AG09319 (cell line): ENCODE measurements around the gene FAM163A.
A peak's percentile ranks its signal among the peaks of the same experiment; 100 is the strongest.
"Not testable (repeated sequence)": the region's sequence is repeated elsewhere in the genome, so short reads cannot be mapped to it uniquely, and the experiment has no call there.

ENCODE experiments used
- DNase-seq: peaks from one replicate; pipeline ENCODE4 v3.0.0-alpha.2; 2010; ENCODE audit warnings: low read depth; ENCODE audit errors: extremely low read depth
- TF ChIP-seq, protein P1 (sequence below): IDR thresholded peaks from 2 replicates; pipeline ENCODE4 v1.5.1; 2011; ENCODE audit warnings: low read depth, mild to moderate bottlenecking, inconsistent platforms, low read length, moderate library complexity

FAM163A gene

DNA sequence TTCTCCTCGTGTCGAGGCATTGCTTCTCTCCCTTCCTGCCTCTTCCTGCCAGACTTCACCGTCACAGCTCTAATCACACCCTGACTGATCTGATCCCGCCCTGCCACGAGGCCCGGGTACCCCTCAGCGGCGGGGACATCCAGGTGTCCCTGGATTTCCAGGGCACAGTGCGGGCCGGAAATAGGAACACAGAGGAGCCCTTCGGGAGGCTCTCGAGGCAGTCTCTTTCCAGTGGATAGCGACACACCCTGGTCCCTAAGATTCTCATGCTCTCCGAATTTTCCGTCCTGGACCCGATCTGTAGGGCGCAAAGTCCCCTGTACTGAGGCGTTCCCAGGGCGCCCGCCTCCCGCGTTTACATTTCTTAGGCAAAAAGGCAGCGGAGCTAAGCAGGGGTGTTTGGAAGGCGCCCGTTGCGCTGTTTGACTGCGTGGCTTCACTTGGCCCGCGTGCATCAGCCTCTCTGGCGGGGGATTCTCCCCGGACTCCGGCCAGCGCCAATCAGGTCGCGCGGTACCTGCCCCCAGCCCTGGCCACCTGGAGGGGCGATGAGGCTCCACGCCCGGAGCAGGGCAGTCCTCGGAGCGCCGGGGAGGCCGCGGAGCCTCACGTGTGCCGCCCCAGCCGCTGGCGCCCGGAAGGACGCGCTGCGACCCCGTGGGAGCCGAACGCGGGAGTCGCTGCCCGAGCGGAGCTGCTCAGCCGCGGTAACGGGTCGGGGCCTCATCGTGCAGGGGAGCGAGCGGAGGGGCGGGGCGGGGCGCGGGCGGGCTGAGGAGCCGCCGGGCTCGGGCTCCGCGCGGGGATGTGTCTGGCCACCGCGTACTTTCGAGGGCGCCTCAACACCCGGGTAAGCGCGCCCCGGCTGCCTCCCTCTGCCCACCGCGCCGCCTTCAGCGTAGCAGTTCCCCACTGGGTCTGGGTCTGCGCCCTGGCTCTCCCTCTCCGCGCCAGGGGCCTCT lies at the start of gene FAM163A:
FAM163A (plus strand) TSS at position 575 of the 962 bp plus-strand sequence. CDS start 69,807 bp downstream, outside the sequence.
- TF ChIP-seq, protein P1, sequence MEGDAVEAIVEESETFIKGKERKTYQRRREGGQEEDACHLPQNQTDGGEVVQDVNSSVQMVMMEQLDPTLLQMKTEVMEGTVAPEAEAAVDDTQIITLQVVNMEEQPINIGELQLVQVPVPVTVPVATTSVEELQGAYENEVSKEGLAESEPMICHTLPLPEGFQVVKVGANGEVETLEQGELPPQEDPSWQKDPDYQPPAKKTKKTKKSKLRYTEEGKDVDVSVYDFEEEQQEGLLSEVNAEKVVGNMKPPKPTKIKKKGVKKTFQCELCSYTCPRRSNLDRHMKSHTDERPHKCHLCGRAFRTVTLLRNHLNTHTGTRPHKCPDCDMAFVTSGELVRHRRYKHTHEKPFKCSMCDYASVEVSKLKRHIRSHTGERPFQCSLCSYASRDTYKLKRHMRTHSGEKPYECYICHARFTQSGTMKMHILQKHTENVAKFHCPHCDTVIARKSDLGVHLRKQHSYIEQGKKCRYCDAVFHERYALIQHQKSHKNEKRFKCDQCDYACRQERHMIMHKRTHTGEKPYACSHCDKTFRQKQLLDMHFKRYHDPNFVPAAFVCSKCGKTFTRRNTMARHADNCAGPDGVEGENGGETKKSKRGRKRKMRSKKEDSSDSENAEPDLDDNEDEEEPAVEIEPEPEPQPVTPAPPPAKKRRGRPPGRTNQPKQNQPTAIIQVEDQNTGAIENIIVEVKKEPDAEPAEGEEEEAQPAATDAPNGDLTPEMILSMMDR, result no peak

DNA sequence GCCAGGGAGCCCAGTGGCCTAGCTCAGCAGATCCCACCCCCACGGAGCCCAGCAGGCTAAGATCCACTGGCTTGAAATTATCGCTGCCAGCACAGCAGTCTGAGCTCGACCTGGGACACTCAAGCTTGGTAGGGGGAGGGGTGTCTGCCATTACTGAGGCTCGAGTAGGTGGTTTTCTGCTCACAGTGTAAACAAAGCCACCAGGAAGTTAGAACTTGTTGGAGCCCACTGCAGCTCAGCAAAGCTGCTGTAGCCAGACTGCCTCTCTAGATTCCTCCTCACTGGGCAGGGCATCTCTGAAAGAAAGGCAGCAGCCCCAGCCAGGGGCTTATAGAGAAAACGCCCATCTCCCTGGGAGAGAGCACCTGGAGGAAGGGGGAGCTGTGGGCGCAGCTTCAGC lies 48.6 kb upstream of the FAM163A start:
- not testable (repeated sequence) for DNase-seq

More for the DNA sequence above, at the start of gene FAM163A:
- no peak for DNase-seq

DNA sequence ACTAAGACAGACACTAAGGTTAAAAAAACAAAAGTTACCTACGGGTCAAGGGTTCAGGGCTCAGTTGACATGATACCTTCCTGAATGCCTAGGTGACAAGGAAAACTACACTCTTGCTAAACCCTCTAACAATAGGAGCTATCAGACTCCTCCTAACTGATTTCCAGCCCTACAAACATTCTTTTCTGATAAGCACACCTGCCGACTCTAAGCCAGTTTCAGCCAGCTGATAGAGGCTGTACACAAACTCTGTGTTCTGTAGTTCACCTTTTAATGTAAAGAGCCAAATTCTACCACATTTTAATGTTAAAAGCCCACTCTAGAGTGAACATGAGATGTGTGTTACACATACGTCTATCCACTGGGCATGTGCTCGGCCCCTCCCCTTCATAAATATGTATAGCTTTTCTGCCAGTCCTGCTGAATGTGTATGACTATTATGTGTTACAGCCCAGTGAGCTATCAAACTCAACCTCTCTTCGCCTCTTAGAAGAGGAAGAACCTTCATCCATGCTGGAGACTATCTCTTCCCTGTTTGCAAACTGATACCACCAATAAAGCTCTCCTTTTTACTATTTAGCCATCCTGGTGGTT lies 40.0 kb upstream of the FAM163A start:
- DNase-seq, result no peak
- TF ChIP-seq, protein P1, result no peak

DNA sequence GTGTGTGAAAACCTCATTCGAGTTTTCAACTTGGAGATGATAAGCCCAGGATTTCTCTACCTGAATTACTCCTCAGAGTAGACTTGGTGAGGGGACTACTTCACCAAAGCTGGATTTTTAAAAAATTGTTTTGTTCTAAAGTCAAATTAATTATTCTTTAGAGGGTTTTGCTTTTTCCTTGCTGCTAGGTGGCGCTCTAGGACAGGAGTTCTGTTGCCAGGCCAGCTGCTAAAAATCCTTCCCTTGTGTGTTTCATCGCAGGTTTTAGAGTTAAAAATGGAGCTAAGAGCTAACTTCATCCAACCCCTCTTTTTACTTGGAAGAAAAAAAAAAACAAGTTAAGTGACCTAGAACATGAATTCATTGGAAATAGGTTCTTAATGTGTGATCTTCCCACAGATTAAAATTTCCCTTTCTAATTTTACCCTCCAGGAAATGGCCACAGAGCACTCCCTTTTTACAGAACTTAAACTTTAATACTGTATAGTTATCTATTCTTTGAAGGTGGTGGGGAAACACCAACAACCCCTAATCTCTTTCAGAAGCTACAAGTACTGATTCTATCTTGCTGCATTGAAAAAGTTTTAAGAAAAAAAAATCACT lies 36.7 kb upstream of the FAM163A start:
- peak; percentile 24 for DNase-seq
- TF ChIP-seq, protein P1, result peak; percentile 76

DNA sequence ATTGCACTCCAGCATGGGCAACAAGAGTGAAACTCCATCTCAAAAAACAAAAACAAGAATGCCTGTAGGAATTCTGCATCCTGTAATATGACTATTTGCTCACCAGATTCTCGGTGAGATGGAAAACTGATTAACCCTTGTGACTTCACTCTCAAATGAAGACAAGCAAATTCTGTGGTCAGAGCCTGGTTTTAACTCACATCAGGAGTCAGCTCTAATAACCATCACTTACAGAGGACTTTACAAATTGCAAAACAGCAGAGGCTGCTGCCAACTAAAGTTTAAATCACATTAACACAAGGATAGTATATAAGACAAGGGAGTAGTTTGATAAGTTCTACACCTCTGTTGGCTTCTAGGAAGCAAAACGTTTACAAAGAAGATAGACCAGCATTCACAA lies 35.7 kb upstream of the FAM163A start:
- DNase-seq, result no peak
- TF ChIP-seq, protein P1, result no peak

DNA sequence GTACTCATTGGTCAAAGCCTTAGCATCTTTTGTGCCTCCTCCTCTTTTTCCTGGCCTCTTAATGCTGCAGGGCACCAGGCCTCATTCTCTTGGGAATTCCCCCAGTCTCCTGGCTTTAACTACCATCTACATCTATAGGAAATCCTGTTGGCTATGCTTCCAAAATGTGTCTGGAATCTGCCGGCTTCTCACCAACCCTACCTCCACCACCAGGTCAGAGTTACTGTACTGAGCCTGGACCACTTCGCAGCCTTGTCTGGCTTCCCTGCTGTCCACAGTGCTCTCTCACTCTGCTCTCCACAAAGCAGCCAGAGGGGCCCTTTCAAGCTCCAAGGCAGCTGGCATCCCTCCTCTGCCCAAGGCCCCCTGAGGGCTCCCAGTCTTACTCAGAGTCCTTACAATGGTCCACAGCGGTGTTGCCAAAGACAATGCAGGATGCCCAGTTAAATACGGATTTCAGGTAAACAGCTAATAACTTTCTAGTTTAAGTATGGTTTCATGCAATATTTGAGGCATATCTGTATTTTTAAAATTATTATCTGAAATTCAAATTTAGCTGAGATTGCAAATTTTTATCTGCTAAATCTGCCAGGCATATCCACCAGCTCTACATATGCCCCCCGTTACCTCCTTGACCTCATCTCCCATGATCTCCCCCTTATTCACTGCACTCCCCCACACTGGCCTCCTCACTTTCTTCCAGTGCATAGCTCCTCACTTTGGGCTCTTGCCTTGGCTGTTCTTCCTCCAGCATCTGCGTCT lies 34.5 kb upstream of the FAM163A start:
- TF ChIP-seq, protein P1, result no peak
- no peak for DNase-seq

DNA sequence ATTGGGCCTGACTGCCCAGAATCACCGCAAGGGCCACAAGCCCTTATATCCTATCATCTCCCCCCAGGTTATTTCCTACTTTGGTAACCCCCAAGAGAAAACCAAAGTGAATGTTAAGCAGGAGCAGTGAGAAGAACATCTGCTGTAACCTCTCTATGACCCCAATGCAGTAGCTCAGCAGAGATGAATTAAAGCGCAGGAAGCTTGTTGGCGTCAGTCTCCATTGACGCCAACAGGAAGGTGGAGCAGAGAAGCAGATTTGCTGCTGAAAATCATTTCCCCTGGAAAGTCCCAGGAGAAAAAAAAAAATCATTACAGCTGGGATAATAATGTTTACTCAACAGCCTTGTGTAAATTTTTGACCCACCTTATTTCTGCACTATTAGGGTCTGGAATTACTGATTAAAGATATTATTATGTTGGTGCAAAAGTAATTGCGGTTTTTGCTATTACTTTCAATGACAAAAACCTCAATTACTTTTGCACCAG lies 33.2 kb upstream of the FAM163A start:
- TF ChIP-seq, protein P1, result no peak
- DNase-seq, result no peak
